GM18517 (cell line): ENCODE measurements around the gene CDYL2.
"Not testable (repeated sequence)": the region's sequence is repeated elsewhere in the genome, so short reads cannot be mapped to it uniquely, and the experiment has no call there.

Experiments
- ATAC-seq: cut with Tn5 transposase; IDR thresholded peaks from one replicate; pipeline ENCODE4 v1.9.1; 2021; ENCODE audit warnings: mild to moderate bottlenecking, moderate library complexity; ENCODE audit not compliant: unreplicated experiment

Gene CDYL2

DNA sequence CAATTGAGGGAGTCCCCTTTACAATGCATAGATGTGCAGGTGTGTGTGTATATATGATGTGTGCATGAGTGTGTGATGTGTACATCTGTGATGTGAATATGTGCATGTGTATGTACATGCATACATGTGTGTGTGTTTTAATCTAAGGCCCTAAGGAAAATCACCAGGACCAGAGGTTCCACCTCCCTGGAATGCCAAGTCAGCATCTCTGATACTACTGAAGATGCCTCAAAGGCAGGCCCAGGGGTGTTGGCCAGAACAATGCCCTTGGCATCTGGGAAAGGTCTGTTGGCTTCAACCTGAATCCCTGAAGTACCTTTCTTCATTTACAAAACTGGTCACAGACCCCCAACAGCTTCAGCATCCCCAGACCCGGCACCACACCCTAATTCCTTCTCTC, 129.5 kb downstream of the CDYL2 start:
- no peak for ATAC-seq

DNA sequence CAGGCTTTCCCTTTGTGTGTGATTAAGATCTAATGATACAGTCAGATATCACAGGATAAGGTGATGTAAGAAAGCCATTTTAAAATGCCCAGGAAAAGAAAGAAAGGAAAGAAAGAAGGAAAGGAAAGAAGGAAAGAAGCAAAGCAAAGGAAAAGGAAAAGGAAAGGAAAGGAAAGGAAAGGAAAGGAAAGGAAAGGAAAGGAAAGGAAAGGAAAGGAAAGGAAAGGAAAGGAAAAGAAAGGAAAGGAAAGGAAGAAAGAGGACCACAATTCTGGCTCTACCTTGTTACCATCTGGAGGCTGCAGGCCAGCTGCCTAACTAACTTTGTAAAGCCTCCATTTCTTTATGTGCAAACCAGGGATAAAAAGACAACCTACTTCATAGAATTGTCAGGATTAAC, 132.0 kb downstream of the CDYL2 start:
- no peak for ATAC-seq

DNA sequence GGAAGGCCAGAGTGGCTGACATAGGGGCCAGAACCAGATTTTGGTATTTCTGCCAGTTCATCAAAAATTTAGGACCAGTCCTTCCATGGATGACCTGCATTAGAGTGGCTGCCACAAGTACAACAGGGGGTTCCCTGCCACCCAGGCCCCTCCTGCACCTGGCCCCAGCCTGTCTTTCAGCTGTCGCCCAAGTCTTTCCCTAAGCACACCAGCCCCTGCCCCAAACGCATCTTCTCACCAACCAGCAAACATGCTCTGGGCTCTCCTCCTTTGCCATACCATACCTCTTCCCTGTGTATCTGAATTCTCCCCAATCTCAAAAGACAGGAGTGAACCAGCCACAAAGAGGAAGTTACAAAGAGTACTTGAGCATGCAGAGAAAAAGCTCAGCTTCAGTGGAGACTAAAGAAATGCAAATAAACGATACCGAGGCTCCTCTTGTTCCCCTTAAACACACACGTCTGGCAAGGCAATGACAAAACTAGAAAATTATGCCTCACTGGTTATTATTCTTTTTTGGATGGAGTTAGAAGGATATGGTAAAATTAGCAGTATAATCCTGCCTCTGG, 133.0 kb downstream of the CDYL2 start:
- no peak for ATAC-seq

DNA sequence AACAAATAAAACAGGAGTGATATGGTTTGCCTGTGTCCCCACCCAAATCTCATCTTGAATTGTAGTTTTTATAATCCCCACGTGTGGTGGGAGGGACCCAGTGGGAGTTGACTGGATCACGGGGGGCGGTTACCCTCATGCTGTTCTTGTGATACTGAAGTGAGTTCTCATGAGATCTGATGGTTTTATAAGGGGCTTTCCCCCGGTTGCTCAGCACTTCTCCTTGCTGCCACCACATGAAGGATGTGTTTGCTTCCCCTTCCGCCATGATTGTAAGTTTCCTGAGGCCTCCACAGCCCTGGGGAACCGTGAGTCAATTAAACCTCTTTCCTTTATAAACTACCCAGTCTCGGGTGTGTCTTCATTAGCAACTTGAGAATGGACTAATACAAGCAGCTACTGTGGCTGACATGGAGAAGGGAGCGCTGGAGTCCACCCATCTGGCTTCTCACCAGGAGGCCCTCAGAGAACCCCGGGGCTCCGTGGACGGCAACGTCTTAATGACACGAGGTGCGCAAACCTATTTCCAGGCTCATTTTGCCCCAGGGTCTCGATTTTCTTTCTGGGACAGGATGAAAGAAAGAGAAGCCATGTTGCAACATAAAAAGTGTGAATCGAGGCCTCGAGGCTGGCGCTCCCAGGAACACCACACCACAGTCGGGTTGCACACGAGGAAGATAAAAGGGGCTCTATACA, 134.1 kb downstream of the CDYL2 start:
- no peak for ATAC-seq

DNA sequence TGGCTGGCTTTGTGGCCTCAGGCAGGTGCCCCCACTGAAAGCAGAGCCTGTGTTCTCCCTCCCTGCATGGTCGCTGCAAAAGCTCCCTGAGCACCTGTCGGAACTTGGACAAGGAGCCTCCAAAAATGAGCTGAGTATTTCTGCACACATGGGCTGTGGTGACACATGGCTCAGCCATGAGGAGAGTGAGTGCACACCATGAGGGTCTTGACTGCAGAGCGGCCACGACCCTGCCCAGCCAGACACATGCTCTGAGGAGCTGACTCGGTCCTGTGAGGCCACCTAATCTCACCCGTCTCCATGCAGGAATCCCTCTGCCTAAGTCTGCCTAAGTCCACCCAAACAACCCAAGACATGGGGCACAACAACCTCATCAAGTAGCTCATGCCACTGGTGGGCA, 134.7 kb downstream of the CDYL2 start:
- no peak for ATAC-seq

DNA sequence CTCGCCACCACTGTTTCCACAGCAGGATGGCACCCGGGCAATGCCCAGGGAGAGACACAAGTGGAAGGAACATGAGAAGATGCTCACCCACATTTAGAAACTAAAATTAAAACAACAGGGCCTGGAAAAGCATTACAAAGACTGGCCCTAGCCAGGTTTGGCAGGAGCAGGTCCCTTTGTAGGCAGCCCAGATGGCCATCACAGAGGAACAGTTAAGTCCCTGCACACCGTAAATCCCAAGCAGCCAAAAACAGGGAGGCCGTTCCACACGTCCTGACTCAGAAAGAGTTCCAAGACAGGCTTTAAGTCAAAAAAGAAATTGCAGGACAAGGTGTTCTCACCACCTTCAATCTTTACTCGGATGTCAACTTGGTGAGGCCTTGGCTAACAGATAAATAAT, 136.5 kb downstream of the CDYL2 start:
- no peak for ATAC-seq

DNA sequence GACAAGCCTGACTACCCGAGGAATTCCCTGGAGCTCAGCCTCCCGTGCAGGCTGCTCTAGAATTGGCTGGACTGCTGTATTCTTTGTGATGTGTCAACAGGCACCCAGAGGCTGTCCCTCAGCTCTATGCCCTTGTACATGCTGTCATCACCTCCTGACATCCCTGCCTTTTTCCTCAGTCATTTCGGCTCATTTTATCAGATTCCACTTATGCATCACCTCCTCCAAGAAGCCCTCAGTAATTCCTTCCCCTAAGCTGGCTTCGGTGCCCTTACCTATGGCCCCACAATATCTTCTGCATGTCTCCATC, 137.2 kb downstream of the CDYL2 start:
- ATAC-seq, result no peak

DNA sequence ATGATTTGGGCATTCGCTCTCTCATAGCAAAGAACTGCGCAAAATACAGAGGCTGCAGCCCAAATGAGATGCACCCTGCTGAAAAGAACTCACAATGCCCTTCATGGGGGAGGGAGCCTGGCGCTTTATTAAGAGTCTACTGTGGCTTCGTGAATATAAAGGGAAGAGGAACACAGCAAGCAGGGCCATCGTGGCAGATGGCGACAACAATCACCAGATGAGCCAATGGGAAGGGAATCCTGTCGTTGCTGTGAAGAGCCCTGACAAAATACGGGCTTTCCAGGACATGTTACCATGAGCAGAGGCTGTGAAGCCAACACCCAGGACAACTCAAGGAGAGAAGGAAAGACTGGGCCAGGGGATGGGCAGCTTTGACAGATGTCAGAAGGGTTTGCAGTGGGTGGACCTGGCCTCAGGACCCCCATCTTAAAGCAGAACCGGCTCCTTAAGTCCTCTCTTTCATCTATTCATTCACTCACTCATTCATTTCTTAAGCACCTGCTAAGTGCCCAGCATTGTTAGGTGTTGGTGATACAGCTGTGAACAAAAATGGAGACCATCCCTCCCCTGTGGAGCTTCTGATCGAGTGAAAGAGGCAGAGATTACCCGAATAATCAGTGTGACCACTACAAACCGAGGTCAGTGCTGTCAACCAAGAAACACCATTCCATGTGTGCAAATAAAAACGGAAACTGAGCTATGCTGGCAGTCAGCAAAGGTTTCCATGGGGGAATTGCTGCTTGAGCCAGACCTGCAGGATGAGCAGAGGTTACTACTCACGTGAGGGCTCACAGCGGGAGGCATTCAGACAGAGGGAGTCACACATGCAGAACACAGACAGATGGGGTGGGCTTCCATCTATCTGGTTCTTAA, 137.8 kb downstream of the CDYL2 start:
- no peak for ATAC-seq

DNA sequence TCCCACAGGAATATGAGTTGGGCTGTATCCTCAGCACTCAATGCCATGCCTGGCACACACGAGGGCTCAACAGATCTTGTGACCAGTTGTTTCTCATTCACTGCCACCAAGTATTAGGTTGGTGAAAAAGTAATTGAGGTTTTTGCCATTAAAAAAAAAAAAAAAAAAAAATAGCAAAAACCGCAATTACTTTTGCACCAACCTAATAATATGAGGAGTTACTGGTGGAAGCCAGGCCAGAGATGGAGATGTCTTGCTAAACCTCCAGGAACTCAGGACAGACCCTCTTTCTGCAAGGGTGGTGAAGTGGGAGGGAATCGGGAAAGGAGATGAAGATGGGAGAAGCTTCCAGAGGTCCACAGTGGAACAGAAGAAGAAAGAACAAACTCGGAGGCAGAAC, 139.0 kb downstream of the CDYL2 start:
- ATAC-seq, result no peak

DNA sequence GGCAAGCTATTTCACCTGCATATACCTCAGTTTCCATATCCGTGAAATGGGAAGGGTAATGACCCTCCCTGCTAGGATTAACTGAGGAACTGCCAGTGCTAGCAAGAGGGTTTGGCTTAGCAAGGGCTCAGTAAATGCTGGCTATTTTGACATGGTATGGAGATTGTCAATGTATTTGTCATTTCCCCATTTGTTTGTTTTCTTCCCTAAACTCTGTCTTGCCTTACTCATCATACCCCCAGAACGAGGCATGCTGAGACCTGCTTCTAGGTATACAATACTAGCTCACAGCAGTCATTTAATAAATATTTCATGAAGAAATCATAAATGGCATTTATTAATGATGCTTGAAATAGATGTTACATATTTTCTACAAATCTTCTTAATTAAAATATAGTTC, 139.6 kb downstream of the CDYL2 start:
- no peak for ATAC-seq

DNA sequence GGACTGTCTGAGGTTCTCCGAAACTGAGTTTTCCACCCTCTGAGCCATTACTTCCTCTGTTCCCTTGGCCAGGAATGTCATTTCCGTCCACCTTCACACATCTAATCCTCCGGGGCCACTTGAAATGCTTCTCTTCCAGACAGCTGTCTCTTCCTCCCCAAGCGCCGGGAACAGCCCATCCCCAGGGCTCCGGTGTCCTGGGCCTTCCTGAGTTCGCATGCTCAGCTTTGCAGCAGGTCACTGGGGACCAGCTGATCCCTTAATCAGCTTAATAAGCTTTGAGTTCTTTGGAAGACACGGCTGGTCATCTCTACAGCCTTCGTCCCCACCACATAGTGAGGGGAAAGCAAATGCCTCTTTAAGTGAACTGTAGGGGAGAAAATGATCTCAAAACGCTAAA, 140.2 kb downstream of the CDYL2 start:
- ATAC-seq, result no peak

DNA sequence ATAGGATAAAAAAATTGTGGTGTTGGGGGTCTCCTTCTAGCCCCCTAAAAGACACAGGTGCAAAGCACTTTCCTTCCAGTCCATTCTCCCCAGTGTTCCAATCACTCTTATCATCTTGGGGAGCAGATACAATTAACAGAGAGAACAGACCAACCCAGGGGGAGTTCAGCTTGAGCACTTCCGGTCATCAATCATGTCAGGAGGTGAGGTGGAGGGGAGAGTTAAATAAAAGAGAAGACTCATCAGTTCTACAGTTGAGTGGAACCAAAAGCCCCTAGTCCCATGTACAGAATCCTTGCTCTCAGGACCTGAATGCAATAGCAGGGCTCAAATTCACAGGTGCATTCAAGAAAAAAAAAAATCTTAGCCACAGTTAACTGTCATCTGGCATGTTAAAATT, 141.3 kb downstream of the CDYL2 start:
- no peak for ATAC-seq

DNA sequence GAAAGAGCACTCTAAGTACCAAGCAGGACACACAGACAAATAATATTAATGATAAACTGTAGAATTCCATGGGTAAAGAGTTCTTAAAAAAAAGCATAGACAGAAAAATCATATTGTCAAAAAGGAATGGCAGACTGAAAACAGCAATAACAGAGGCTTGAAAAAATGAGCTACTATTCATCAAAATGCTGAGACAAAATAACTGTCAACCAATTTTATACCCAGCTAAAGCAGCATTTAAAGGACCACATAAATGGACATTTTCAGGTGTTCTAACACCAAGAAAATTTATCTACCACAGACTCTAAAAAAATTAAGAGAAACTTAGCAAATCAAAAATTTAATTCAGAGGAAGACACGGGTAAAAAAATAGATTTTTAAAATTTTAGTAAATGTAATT, 144.5 kb downstream of the CDYL2 start:
- no peak for ATAC-seq

DNA sequence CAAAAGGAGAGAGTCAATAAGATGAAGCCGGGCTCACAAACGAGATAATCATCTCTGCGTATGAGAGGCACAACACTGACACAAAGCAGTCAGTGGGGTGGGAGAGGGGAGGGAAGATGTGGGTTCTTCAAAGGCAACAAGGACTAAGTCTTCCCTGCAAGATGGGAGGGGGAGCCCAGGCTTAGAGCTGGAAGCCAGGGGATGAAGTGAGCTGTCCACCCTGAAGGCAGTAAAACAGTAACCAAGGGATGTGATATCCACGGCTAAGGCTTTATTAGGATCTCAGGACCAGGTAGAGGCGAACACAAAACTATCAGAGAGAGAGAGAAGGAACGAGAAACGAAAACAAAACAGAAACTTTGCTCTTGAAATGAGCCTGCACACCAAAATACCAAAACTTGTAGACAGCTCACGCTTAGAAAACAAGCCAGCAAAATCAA, 147.7 kb downstream of the CDYL2 start:
- peak; percentile 99 for ATAC-seq

DNA sequence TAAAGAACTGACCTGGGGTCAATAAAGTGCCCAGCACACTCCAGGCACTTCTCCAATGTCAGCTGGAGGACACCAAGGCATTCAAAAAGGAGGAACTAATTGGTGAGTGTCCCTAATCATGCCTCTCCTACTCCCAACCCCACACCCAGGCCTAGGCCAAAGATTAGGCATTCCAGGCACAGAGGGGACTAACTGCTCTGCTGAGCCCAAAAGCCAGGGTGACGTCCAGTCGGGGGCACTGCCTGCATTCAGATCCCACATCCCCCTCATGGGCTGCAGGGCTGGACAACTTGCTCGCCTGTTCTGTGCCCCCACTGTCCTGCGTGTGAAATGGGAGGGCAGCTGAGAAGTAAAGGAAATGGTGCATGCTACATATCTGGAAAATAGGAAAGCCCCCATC, 148.2 kb downstream of the CDYL2 start:
- no peak for ATAC-seq

DNA sequence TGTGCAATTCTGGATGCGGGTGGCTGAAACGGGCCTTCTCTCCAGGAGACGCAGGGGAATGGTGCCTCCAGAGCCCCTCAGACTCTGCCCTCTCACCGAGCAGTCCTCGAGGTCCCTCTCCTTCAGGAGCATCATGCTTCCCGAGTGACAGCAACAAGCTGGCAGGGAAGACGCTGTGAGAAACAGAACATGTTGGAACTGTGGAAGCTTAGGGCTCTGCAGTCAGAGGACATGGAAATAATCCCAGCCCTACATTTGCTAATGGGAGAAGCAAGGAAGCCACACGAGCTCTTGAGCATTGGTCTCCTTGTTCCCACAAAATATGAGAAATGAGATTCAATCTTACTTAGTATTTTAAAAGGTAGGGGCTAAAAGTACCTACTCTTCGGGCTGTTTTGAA, 148.6 kb downstream of the CDYL2 start:
- ATAC-seq, result no peak

DNA sequence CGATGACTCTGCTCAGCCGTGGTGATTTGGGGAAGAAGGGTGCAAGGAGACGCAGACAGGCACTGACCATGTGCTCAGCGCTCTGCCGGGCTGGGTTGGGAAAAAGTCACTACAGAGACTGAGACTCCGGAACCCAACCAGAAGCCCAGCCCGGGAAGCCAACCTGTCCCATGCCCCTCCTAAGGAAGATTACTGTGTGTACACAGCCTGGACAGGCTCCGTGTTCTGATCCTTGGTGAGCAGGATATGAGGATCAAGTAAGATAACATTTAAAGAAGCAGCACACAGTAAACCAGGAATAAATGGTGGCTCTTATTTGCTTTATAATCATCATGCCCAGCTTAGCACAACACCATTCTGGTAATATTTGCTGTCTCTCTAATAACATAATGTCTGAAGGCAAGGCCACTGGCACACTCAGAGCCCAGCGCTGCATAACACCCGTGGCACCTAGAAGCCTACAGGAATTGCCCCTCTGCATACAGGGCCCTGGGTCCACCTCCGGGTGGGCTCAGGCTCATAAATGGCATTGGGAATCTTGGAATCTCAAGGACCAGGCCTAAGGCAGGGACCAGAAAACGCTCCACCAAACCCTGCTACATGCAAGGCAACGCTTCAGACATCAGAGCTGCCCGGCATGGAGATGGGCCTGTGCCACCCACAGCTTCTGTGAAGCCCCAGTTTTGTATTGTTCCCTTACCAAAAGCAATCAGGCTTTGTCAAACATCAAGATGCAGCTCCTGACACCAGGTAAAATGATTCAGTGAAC, 150.1 kb downstream of the CDYL2 start:
- no peak for ATAC-seq

DNA sequence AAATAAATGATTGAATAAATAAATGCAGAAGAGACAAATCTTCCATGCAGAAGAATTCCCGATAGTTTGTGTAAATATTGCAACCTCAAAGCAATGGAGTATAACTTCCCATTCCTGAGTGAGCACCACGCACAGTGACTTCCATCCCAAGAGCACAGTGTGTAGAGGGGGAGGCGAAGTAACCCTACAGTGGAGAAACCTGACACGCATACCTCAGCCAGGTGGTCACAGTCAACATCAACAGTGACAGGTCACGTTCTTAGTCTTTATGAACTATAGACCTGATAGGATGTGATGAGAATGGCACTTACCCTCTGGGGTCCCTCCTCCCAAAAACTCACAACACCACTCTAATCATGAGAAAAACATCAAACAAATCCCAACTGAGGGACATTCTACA, 152.0 kb downstream of the CDYL2 start:
- no peak for ATAC-seq

DNA sequence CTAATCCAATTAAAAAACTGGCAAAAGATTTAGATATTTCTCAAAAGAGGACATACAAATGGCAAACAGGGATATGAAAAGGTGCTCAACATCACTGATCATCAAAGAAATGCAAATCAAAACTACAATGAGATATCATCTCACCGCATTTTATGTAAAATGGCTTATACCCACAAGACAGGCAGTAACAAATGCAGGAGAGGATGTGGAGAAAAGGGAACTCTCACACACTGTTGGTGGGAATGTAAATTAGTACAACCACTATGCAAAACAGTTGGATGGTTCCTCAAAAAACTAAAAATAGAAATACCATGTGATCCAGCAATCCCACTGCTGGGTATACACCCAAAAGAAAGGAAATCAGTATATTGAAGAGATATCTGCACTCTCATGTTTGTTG, 154.1 kb downstream of the CDYL2 start:
- not testable (repeated sequence) for ATAC-seq

DNA sequence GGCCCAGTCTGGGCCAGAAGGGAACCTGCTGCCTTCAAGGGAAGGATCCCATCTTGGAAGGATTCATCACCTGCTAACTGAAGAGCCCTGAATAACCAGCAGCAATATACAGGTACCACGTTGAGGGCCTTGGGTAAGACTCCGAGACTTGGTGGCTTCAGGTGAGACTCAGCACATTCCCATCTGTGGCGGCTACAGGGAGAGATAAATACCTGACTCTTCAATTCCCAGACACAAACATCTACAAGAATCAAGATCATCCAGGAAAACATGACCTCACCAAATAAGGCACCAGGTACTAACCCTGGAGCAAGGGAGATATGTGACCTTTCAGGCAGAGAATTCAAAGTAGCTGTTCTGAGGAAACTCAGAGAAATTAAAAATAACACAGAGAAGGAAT, 164.1 kb downstream of the CDYL2 start:
- ATAC-seq, result no peak

DNA sequence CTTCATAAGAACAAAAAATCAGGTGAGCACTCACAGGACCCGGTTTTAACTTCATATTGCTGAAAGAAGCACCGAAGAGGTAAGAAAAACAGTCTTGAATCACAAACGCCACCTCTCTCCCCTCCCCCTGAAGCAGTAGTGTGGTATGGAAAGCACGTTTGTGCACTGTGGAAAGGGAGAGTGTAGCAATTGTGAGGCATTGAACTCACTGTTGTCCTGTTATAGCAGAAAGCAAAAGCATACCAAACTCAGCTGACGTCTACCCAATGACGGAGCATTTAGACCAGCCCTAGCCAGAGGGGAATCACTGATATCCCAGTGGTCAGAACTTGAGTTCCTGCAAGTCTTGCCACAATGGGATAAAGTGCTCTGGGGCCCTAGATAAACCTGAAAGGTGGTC, 164.8 kb downstream of the CDYL2 start:
- ATAC-seq, result no peak

DNA sequence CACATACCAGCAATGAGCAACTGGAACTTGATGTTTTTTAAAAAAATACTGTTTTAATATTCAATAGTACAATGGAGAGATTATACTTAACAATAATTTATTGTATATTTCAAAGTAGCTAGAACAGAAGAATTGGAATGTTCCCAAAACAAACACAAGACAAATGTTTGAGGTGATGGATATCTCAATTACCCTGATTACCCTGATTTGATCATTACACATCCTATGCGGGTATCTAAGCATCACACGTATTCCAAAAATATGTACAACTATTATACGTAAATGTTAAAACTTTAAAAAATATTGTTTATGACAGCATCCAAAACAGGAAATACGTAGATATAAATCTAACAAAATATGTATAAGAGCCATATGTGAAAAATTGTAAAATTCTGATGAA, 166.8 kb downstream of the CDYL2 start:
- no peak for ATAC-seq
